Vagina (tissue), 2 donors: Measurements from ENCODE around the gene ZNF592.

Source experiments
- CTCF ChIP-seq, 3 experiments: fragments of 450-650 bp in 2 of 3; fragments of 200-600 bp in 1 of 3; sonication (generic) in 1 of 3; IDR thresholded peaks; one replicate each; pipeline ENCODE4 v1.5.1; 2017 to 2019; ENCODE audit warnings: antibody characterized with exemption in 3 of 3, mild to moderate bottlenecking in 2 of 3, moderate library complexity in 2 of 3
- POLR2A ChIP-seq, 2 donors: fragments of 450-650 bp; IDR thresholded peaks; one replicate each; pipeline ENCODE4 v1.6.1; 2017; ENCODE audit warnings: antibody characterized with exemption in 2 of 2, mild to moderate bottlenecking in 2 of 2, moderate library complexity in 2 of 2
- POLR2AphosphoS5 ChIP-seq, 2 donors: sonication (generic); formaldehyde crosslinking; IDR thresholded peaks; one replicate each; pipeline ENCODE4 v1.9.0; 2017; ENCODE audit warnings: antibody characterized with exemption in 2 of 2, mild to moderate bottlenecking in 2 of 2, low read depth in 1 of 2; ENCODE audit not compliant: insufficient read depth in 1 of 2

- TF ChIP-seq CTCF (IDR thresholded peaks at IDR 0.05) (no peak), POLR2A (IDR thresholded peaks at IDR 0.05) (no peak), POLR2AphosphoS5 (IDR thresholded peaks at IDR 0.05; ENCODE audit: insufficient read depth in 1 of 2, low read depth in 1 of 2) (no peak)
Measured at GRCh38 chr15:84797801-84798200, 49.4 kb downstream of the ZNF592 start.
